Skeletal muscle tissue (tissue), 4 donors: Measurements from ENCODE around the gene IFNB1. TPM values are rescaled to one million over a fixed set of nuclear protein-coding genes. Genes with fewer than 3 reads are reported as not detected.
A peak's percentile ranks its signal among the peaks of the same experiment; 100 is the strongest.

ENCODE experiments used
- H3K27ac ChIP-seq: one replicate; pipeline ENCODE4 v1.7.0; 2013; ENCODE audit warnings: mild to moderate bottlenecking, low read depth, low read length, inconsistent platforms
- H3K27me3 ChIP-seq, 3 donors: one replicate each; pipeline ENCODE4 v1.7.0; 2013; ENCODE audit warnings: low read length in 3 of 3; ENCODE audit not compliant: control insufficient read depth in 3 of 3, insufficient read depth in 3 of 3
- H3K36me3 ChIP-seq, 3 donors: one replicate each; pipeline ENCODE4 v1.7.0; 2013; ENCODE audit warnings: low read length in 3 of 3; ENCODE audit not compliant: control insufficient read depth in 3 of 3, insufficient read depth in 3 of 3
- H3K4me1 ChIP-seq, 3 donors: one replicate each; pipeline ENCODE4 v1.7.0; 2013; ENCODE audit warnings: low read length in 3 of 3, mild to moderate bottlenecking in 3 of 3; ENCODE audit not compliant: control insufficient read depth in 3 of 3, insufficient read depth in 3 of 3
- H3K4me3 ChIP-seq, 3 donors: one replicate each; pipeline ENCODE4 v1.7.0; 2013; ENCODE audit warnings: low read length in 3 of 3
- H3K9ac ChIP-seq, 3 donors: one replicate each; pipeline ENCODE4 v1.7.0; 2013; ENCODE audit warnings: low read length in 3 of 3, mild to moderate bottlenecking in 3 of 3, moderate library complexity in 2 of 3, low read depth in 1 of 3
- H3K9me3 ChIP-seq, 3 donors: one replicate each; pipeline ENCODE4 v1.7.0; 2013; ENCODE audit warnings: low read length in 3 of 3; ENCODE audit not compliant: control insufficient read depth in 3 of 3
- total RNA-seq: library from RNA; depleted of rRNA; stranded (reverse); fragments of >200 nt; gene quantifications from one replicate; pipeline ENCODE4 v1.2.3, GENCODE V29; 2014
- donor health status: Osteomylitis.

The IFNB1 gene
- total RNA-seq, 1 donor from 2014 or later, result not detected

GRCh38 chr9:21075484-21075883 lies 2.3 kb downstream of the IFNB1 start:
- H3K4me3 ChIP-seq, result no peak overlapping the region

GRCh38 chr9:21070906-21071305 lies 6.8 kb downstream of the IFNB1 start:
- Histone ChIP-seq H3K9me3 (no peaks in the 10 kb centered on the region), H3K4me3 (no peak overlapping the region), H3K36me3 (no peaks in the 10 kb centered on the region), H3K4me1 (peaks cover 3 to 4% (median 4%) of the 10 kb centered on the region in 3 donors), H3K9ac (no peak overlapping the region), H3K27me3 (no peaks in the 10 kb centered on the region), H3K27ac (no peak overlapping the region)

More at GRCh38 chr9:21075484-21075883, 2.3 kb downstream of the IFNB1 start:
- Histone ChIP-seq H3K9me3 (no peaks in the 10 kb centered on the region), H3K9ac (no peak overlapping the region), H3K27me3 (no peaks in the 10 kb centered on the region), H3K4me1 (peaks cover under 1% of the 10 kb centered on the region in 3 donors), H3K36me3 (no peaks in the 10 kb centered on the region), H3K27ac (no peak overlapping the region)

- Histone ChIP-seq H3K27ac (no peak overlapping the region), H3K9ac (peak overlapping the region in 1 of 3 donors; percentile 25), H3K27me3 (no peaks in the 10 kb centered on the region), H3K36me3 (no peaks in the 10 kb centered on the region), H3K9me3 (no peaks in the 10 kb centered on the region), H3K4me1 (peaks cover 3 to 4% (median 4%) of the 10 kb centered on the region in 3 donors), H3K4me3 (peak overlapping the region in 2 of 3 donors; percentile 33 to 57)
These were observed 7.6 kb downstream of the IFNB1 start for GRCh38 chr9:21070171-21070571.

- Histone ChIP-seq H3K4me1 (no peaks in the 10 kb centered on the region), H3K27ac (no peak overlapping the region), H3K27me3 (no peaks in the 10 kb centered on the region), H3K36me3 (no peaks in the 10 kb centered on the region), H3K9ac (no peak overlapping the region), H3K9me3 (no peaks in the 10 kb centered on the region), H3K4me3 (no peak overlapping the region)
These were observed 16.7 kb downstream of the IFNB1 start for GRCh38 chr9:21060919-21061561.

- Histone ChIP-seq H3K4me1 (no peaks in the 10 kb centered on the region), H3K27me3 (no peaks in the 10 kb centered on the region), H3K9ac (no peak overlapping the region), H3K9me3 (no peaks in the 10 kb centered on the region), H3K27ac (no peak overlapping the region), H3K4me3 (no peak overlapping the region), H3K36me3 (no peaks in the 10 kb centered on the region)
These were observed 20.8 kb downstream of the IFNB1 start for GRCh38 chr9:21056931-21057330.

- H3K9ac ChIP-seq, result no peak overlapping the region
- H3K27ac ChIP-seq, result no peak overlapping the region
- H3K9me3 ChIP-seq, result no peaks in the 10 kb centered on the region
- H3K4me1 ChIP-seq, result no peaks in the 10 kb centered on the region
- no peaks in the 10 kb centered on the region for H3K36me3 ChIP-seq
- no peaks in the 10 kb centered on the region for H3K27me3 ChIP-seq
- no peak overlapping the region for H3K4me3 ChIP-seq
These were observed 23.9 kb downstream of the IFNB1 start for GRCh38 chr9:21053851-21054250.

GRCh38 chr9:21047281-21047691 lies 30.5 kb downstream of the IFNB1 start:
- Histone ChIP-seq H3K4me1 (peaks cover 0 to 3% (median 0%) of the 10 kb centered on the region in 3 donors), H3K9me3 (no peaks in the 10 kb centered on the region), H3K27ac (no peak overlapping the region), H3K36me3 (no peaks in the 10 kb centered on the region), H3K27me3 (no peaks in the 10 kb centered on the region), H3K9ac (no peak overlapping the region), H3K4me3 (no peak overlapping the region)

- H3K27me3 ChIP-seq, result no peaks in the 10 kb centered on the region
- H3K27ac ChIP-seq, result no peak overlapping the region
These were observed 33.9 kb downstream of the IFNB1 start for GRCh38 chr9:21043841-21044240.

GRCh38 chr9:21042466-21042865 lies 35.3 kb downstream of the IFNB1 start:
- H3K4me1 ChIP-seq, result peaks cover 0 to under 1% (median 0%) of the 10 kb centered on the region in 3 donors
- no peak overlapping the region for H3K27ac ChIP-seq
- no peak overlapping the region for H3K9ac ChIP-seq
- H3K4me3 ChIP-seq, result no peak overlapping the region
- no peaks in the 10 kb centered on the region for H3K9me3 ChIP-seq
- no peaks in the 10 kb centered on the region for H3K36me3 ChIP-seq
- no peaks in the 10 kb centered on the region for H3K27me3 ChIP-seq

More at GRCh38 chr9:21043841-21044240, 33.9 kb downstream of the IFNB1 start:
- Histone ChIP-seq H3K4me1 (peaks cover 0 to 3% (median 0%) of the 10 kb centered on the region in 3 donors), H3K4me3 (no peak overlapping the region), H3K9ac (no peak overlapping the region), H3K9me3 (no peaks in the 10 kb centered on the region), H3K36me3 (no peaks in the 10 kb centered on the region)

GRCh38 chr9:21039302-21039701 lies 38.4 kb downstream of the IFNB1 start:
- H3K27me3 ChIP-seq, result peaks cover 0 to 3% (median 0%) of the 10 kb centered on the region in 3 donors
- H3K9me3 ChIP-seq, result peaks cover 0 to 4% (median 0%) of the 10 kb centered on the region in 3 donors
- H3K27ac ChIP-seq, result no peak overlapping the region
- H3K4me3 ChIP-seq, result no peak overlapping the region
- no peaks in the 10 kb centered on the region for H3K36me3 ChIP-seq
- no peak overlapping the region for H3K9ac ChIP-seq
- H3K4me1 ChIP-seq, result no peaks in the 10 kb centered on the region
